ENCODE data around the gene CYP24A1. TPM values are rescaled to one million over a fixed set of nuclear protein-coding genes. Genes with fewer than 3 reads are reported as not detected.

Gene CYP24A1
- total RNA-seq, 4 donors from 2014 or later, result 0.69 TPM; not detected in 3

GRCh38 chr20:54193817-54194216 is 20.0 kb upstream of the CYP24A1 start:
- Histone ChIP-seq H3K4me1 (no peaks in the 10 kb centered on the region), H3K36me3 (no peaks in the 10 kb centered on the region), H3K9me3 (no peaks in the 10 kb centered on the region), H3K4me3 (no peak overlapping the region), H3K27me3 (no peaks in the 10 kb centered on the region), H3K27ac (no peak overlapping the region)
- ATAC-seq, result no peak
- WGBS, 2 donors (ENCODE audit: low coverage in 1 of 2), result 70 to 79% methylated on average over 5 of the region's 5 CpGs
- TF ChIP-seq POLR2A (IDR thresholded peaks at IDR 0.05), result no peak
- no peak for TF ChIP-seq CTCF (IDR thresholded peaks at IDR 0.05)
- TF ChIP-seq POLR2AphosphoS5 (IDR thresholded peaks at IDR 0.05), result no peak
- TF ChIP-seq EP300 (IDR thresholded peaks at IDR 0.05), result no peak

- Histone ChIP-seq H3K4me1 (no peaks in the 10 kb centered on the region), H3K4me3 (no peak overlapping the region), H3K27me3 (peaks cover 18% of the 10 kb centered on the region), H3K9me3 (no peaks in the 10 kb centered on the region), H3K27ac (no peak overlapping the region), H3K36me3 (no peaks in the 10 kb centered on the region)
- WGBS, 2 donors (ENCODE audit: low coverage in 1 of 2), result 90 to 100% methylated on average over 1 to 2 of the region's 2 CpGs
- ATAC-seq, result no peak
- TF ChIP-seq POLR2A (IDR thresholded peaks at IDR 0.05) (no peak), POLR2AphosphoS5 (IDR thresholded peaks at IDR 0.05) (no peak), EP300 (IDR thresholded peaks at IDR 0.05) (no peak), CTCF (IDR thresholded peaks at IDR 0.05) (no peak)
Observed at GRCh38 chr20:54190217-54190616, 16.4 kb upstream of the CYP24A1 start.

GRCh38 chr20:54189630-54190029 is 15.8 kb upstream of the CYP24A1 start:
- H3K4me3 ChIP-seq, result no peak overlapping the region
- peaks cover 24% of the 10 kb centered on the region for H3K27me3 ChIP-seq
- ATAC-seq, result no peak
- no peaks in the 10 kb centered on the region for H3K4me1 ChIP-seq
- no peaks in the 10 kb centered on the region for H3K9me3 ChIP-seq
- H3K27ac ChIP-seq, result no peak overlapping the region
- H3K36me3 ChIP-seq, result no peaks in the 10 kb centered on the region
- TF ChIP-seq POLR2AphosphoS5 (IDR thresholded peaks at IDR 0.05) (no peak), CTCF (IDR thresholded peaks at IDR 0.05) (no peak), EP300 (IDR thresholded peaks at IDR 0.05) (no peak), POLR2A (IDR thresholded peaks at IDR 0.05) (no peak)
- WGBS, 2 donors (ENCODE audit: low coverage in 1 of 2), result 35 to 55% methylated on average over 2 of the region's 2 CpGs

- 64 to 83% methylated on average over 7 to 11 of the region's 11 CpGs for WGBS, 2 donors (ENCODE audit: low coverage in 1 of 2)
- peaks cover 24% of the 10 kb centered on the region for H3K27me3 ChIP-seq
- H3K9me3 ChIP-seq, result no peaks in the 10 kb centered on the region
- no peak for TF ChIP-seq POLR2AphosphoS5 (IDR thresholded peaks at IDR 0.05)
- no peak for TF ChIP-seq CTCF (IDR thresholded peaks at IDR 0.05)
- TF ChIP-seq EP300 (IDR thresholded peaks at IDR 0.05), result no peak
- TF ChIP-seq POLR2A (IDR thresholded peaks at IDR 0.05), result no peak
- ATAC-seq, result no peak
- H3K27ac ChIP-seq, result no peak overlapping the region
- no peak overlapping the region for H3K4me3 ChIP-seq
- H3K4me1 ChIP-seq, result no peaks in the 10 kb centered on the region
- H3K36me3 ChIP-seq, result no peaks in the 10 kb centered on the region
Observed at GRCh38 chr20:54188132-54188849, 14.5 kb upstream of the CYP24A1 start.

Measured in gastroesophageal sphincter (tissue), 4 donors.